ENCODE data around the gene NOTCH4.

Gene NOTCH4

GRCh38 chr6:32195902-32196681, 27.8 kb downstream of the NOTCH4 start (continued):
- TF ChIP-seq KLF16 (tag by site-specific recombination; IDR thresholded peaks at IDR 0.05) (no peak; the same call in 1 of the 2 replicates), ZNF157 (tag by site-specific recombination; IDR thresholded peaks at IDR 0.05) (no peak), ZFP69B (tag by site-specific recombination; IDR thresholded peaks at IDR 0.05) (peak; percentile 67; the same call in 1 of the 2 replicates), ZNF707 (tag by site-specific recombination; IDR thresholded peaks at IDR 0.05) (no peak), BCL11A (tag by site-specific recombination; IDR thresholded peaks at IDR 0.05; ENCODE audit: low read depth) (peak; percentile 77), HOXC10 (CRISPR knock-in tag; IDR thresholded peaks at IDR 0.05) (peak; percentile 64; the same call in 1 of the 2 replicates), MEIS1 (CRISPR knock-in tag; IDR thresholded peaks at IDR 0.05; ENCODE audit: borderline replicate concordance) (no peak), ZBTB6 (tag by site-specific recombination; IDR thresholded peaks at IDR 0.05) (no peak), ZNF664 (tag by site-specific recombination; IDR thresholded peaks at IDR 0.05) (no peak), CTCF (tag by site-specific recombination; IDR thresholded peaks at IDR 0.05) (0 out of 2 replicates have a peak, but pooled peaks have one; percentile 5), ZNF629 (tag by site-specific recombination; IDR thresholded peaks at IDR 0.05) (peak; percentile 90), FEZF1 (tag by site-specific recombination; IDR thresholded peaks at IDR 0.05) (no peak), ZNF785 (tag by site-specific recombination; IDR thresholded peaks at IDR 0.05) (no peak; the same call in 1 of the 2 replicates), KLF10 (tag by site-specific recombination; IDR thresholded peaks at IDR 0.05) (no peak; the same call in 1 of the 2 replicates), ZNF692 (tag by site-specific recombination; IDR thresholded peaks at IDR 0.05) (peak; percentile 71), ZNF473 (tag by site-specific recombination; IDR thresholded peaks at IDR 0.05) (no peak), ZBTB20 (tag by site-specific recombination; IDR thresholded peaks at IDR 0.05) (peak; percentile 50; the same call in 1 of the 2 replicates), AEBP2 (tag by site-specific recombination; IDR thresholded peaks at IDR 0.05; ENCODE audit: borderline replicate concordance) (no peak), ZNF645 (tag by site-specific recombination; IDR thresholded peaks at IDR 0.05) (no peak), ZNF362 (tag by site-specific recombination; IDR thresholded peaks at IDR 0.05) (no peak), ZNF433 (tag by site-specific recombination; IDR thresholded peaks at IDR 0.05; ENCODE audit: low read depth) (no peak), ZNF280D (tag by site-specific recombination; IDR thresholded peaks at IDR 0.05) (no peak), ZNF610 (tag by site-specific recombination; IDR thresholded peaks at IDR 0.05; ENCODE audit: borderline replicate concordance) (peak; percentile 82), ZNF148 (tag by site-specific recombination; IDR thresholded peaks at IDR 0.05; ENCODE audit: borderline replicate concordance) (no peak), ZNF138 (tag by site-specific recombination; IDR thresholded peaks at IDR 0.05; ENCODE audit: borderline replicate concordance) (no peak)

Data from HEK293 (cell line).